AG04449 (cell line): ENCODE results near the gene PNMA8B.

Source experiments
- CTCF ChIA-PET: fragments of 350-600 bp; formaldehyde crosslinking; extraction: SDS; loops from one replicate; lab custom pipeline; 2021; ENCODE audit warnings: antibody characterized with exemption; lab: Yijun Ruan, JAX
- POLR2A ChIA-PET: fragments of 400-600, 350-600 bp; formaldehyde crosslinking; extraction: SDS; loops from one replicate; lab custom pipeline; 2020; ENCODE audit warnings: antibody characterized with exemption, inconsistent platforms; lab: Yijun Ruan, JAX
- DNase-seq: peaks from one replicate; pipeline ENCODE4 v3.0.0-alpha.2; 2010; ENCODE audit warnings: low read depth, low spot score
- H3K4me3 ChIP-seq: 2 replicates; pipeline ENCODE4 v1.5.1; 2011; ENCODE audit warnings: low read depth, mild to moderate bottlenecking, control low read depth, low read length
- TF ChIP-seq, protein P1 (sequence below): IDR thresholded peaks from one replicate; pipeline ENCODE4 v1.5.1; 2011; ENCODE audit warnings: mild to moderate bottlenecking, moderate library complexity, low read length, control low read depth, inconsistent platforms; ENCODE audit not compliant: insufficient read depth; ENCODE audit errors: missing control alignments

Gene PNMA8B

DNA sequence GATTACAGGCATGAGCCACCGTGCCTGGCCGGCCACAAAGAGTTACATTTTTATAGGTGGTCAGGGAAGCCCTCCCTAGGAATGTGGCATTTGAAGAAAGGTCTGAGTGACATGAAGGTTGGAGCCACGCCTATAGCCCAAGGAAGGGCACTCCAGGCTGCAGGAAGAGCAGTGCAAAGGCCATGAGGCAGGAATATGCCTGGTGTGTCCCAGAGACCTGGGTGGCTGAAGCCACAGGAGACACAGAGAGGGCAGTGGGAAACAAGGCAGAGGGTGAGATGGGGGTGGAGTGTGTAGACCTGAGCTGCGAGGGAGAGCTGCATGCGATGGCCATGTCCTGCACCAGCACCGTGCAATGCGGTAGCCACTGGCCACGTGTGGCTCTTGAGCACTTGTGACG is 4.9 kb downstream of the PNMA8B start:
- CTCF ChIA-PET, result interaction anchor here (1.3 to 7.0 kb wide), 5 partner anchors 17 to 100 kb away, joined by 3 to 257 read pairs (median 32); no protein-coding TSS in a partner anchor

DNA sequence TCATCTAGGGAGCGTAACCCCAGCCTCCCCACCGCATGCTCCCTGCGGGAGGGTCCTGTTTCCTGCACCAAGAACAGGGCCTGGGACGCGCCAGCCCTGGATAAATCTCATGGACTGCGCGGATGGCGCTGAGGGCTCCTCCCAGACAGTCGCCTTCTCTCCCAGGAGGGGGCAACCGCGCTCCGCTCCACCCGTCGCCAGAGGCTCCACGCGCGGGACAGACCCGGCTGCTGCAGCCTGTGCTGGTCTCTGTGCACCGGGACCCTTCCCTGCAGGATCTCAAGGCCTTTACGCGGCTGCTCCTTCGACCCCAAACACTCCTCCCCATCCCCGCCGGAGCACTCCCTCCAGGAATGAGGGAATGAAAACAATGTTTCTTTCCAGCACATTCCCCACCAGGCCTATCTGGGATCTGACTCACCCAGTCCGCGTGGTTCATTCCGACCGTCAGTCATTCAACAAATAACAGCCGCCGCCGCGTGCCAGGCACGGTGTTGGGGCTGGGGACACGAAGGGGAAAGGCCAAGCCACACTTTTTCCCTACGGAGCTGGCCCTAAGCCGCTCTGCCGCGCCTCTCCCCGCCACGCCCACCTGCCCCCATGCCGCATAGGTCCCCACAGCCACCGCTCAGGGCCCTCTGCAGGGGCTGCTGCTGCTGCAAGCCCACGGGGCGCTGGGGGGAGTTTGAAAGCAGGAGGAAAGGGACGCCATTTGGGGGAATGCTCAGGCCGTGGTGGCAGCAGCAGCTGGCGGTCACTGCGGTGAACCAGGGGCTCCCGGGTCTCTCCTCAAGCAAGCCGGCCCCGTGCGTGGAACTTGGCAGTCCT is 6.0 kb downstream of the PNMA8B start:
- no peak overlapping the region for H3K4me3 ChIP-seq
- CTCF ChIA-PET, result interaction anchor here (0.9 to 7.0 kb wide), 17 partner anchors 8 to 411 kb away, joined by 3 to 257 read pairs (median 6); partner anchors contain the start of gene CCDC8
- POLR2A ChIA-PET, result interaction anchor here (0.8 to 1.1 kb wide), 2 partner anchors 84 to 85 kb away, joined by 3 to 6 read pairs; no protein-coding TSS in a partner anchor
- TF ChIP-seq, protein P1, sequence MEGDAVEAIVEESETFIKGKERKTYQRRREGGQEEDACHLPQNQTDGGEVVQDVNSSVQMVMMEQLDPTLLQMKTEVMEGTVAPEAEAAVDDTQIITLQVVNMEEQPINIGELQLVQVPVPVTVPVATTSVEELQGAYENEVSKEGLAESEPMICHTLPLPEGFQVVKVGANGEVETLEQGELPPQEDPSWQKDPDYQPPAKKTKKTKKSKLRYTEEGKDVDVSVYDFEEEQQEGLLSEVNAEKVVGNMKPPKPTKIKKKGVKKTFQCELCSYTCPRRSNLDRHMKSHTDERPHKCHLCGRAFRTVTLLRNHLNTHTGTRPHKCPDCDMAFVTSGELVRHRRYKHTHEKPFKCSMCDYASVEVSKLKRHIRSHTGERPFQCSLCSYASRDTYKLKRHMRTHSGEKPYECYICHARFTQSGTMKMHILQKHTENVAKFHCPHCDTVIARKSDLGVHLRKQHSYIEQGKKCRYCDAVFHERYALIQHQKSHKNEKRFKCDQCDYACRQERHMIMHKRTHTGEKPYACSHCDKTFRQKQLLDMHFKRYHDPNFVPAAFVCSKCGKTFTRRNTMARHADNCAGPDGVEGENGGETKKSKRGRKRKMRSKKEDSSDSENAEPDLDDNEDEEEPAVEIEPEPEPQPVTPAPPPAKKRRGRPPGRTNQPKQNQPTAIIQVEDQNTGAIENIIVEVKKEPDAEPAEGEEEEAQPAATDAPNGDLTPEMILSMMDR, result peak; percentile 33
- no peak for DNase-seq

More for the DNA sequence above, 4.9 kb downstream of the PNMA8B start:
- DNase-seq, result no peak
- TF ChIP-seq, protein P1, result no peak
- H3K4me3 ChIP-seq, result no peak overlapping the region
- POLR2A ChIA-PET, result no interaction called here

DNA sequence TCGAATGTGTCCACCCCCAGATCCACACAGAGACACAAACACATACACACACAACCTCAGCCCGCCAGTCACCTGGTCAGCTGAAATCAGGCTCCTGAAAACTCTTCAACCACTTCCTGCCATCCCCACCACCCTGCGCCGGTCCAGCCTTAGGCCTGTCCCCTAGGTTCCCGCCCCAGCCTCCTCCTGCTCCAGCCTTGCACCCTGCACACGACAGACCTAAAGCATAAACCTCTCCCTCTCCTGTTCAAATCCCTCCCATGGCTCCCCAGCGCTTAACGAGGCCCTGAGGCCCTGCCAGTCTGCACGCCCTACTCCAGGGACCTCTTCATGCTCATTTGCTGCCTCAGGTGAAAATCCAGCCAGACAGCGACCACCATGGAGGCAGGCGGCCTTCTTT is 7.1 kb downstream of the PNMA8B start:
- ChIA-PET POLR2A (interaction anchor here (1.1 kb wide), 1 partner anchor 84 kb away, joined by 3 read pairs; no protein-coding TSS in a partner anchor), CTCF (interaction anchor here (0.8 to 7.0 kb wide), 18 partner anchors 10 to 410 kb away, joined by 3 to 257 read pairs (median 9); partner anchors contain the start of genes CCDC8 and PPP5C)
- no peak overlapping the region for H3K4me3 ChIP-seq
- DNase-seq, result no peak
- TF ChIP-seq, protein P1, result no peak

DNA sequence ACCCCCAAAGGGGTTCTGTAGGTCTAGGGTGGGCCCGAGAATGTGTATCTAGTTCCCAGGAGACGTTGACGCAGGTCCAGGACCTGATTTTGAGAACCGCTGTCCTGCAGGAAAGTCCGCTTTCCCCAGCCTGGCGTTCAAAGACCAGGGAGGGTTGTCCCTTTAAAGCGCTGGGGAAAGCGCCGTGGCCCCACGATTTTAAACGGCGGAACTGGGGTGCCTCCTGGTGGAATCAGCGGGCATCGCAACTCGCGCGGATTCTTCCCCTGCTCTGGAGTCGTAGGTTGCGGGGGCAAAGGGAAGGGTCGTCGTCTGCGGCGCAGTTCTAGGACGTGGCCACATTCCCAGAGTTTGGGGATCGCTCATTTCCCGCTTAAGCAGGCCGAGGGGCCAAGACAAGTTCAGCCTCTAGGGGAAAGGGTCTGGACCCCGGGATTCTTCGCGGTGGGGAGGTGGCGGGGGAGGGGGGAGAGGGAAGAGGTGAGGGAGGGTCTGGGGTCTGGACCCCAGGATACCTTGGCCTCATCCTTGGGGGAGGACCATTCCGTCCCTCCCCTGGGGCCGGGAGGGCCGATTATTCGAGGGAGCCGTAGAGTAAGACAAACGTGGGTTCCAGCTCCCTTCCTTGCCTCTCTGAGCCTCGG is 7.7 kb downstream of the PNMA8B start:
- POLR2A ChIA-PET, result interaction anchor here (1.1 kb wide), 1 partner anchor 75 kb away, joined by 3 read pairs; the partner anchor contains the start of gene CCDC8
- DNase-seq, result no peak

DNA sequence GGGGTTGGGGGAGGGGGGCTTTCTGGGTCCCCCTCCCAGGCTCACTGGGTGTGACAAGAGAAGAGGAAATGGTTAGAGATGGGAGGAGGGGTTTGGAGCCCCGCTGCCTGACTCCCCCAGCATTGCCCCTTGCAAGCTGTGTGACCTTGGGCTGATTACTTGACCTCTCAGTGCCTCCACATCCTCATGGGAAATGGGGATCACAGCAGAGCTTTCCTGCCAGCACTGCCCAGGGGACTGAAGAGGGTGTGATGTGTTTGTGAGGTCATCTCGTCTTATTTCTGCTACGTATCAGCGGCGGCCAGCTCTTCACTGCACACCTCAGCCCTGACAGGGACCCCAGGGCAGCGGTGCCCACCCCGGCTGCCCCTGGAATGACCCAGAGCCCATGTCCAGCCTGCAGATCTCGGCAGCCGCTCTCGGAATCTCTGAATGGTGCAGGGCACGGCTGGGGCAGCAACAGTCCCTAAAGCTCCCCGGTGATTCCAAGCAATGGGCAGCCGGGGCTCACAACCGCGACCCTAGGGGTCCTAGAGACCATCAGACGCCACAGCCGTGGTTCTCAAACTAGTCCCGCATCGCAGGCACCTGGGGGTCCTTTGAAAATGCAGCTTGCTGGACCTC is 8.4 kb downstream of the PNMA8B start:
- ChIA-PET CTCF (interaction anchor here (0.5 to 7.0 kb wide), 25 partner anchors 10 to 206 kb away, joined by 3 to 257 read pairs (median 5); partner anchors contain the start of genes CCDC8 and PPP5C), POLR2A (interaction anchor here (1.1 kb wide), 1 partner anchor 74 kb away, joined by 3 read pairs; the partner anchor contains the start of gene CCDC8)
- DNase-seq, result no peak
- H3K4me3 ChIP-seq, result peak overlapping the region; percentile 47
- TF ChIP-seq, protein P1, result no peak

More for the DNA sequence above, 7.7 kb downstream of the PNMA8B start:
- CTCF ChIA-PET, result interaction anchor here (0.7 to 7.0 kb wide), 26 partner anchors 11 to 206 kb away, joined by 3 to 257 read pairs (median 5); partner anchors contain the start of genes CCDC8 and PPP5C
- TF ChIP-seq, protein P1, result peak; percentile 95
- H3K4me3 ChIP-seq, result peak overlapping the region; percentile 47
